ENCODE data around the gene ZNF778. TPM values are rescaled to one million over a fixed set of nuclear protein-coding genes. Genes with fewer than 3 reads are reported as not detected.

The ZNF778 gene
- polyA plus RNA-seq, 2 of the 4 experiments (the other 2 are of a cell fraction) = 7.0 to 9.5 TPM

- Histone ChIP-seq H3K4me3 (peak overlapping the region; percentile 62; the same call in 2 of the 3 replicates), H3K27ac (no peak overlapping the region), H3K4me1 (peaks cover 8% of the 10 kb centered on the region), H3K9me3 (peaks cover 5% of the 10 kb centered on the region; the same call in 1 of the 3 replicates), H3K4me2 (peak overlapping the region; percentile 100)
- FAIRE-seq (no peak), DNase-seq (ENCODE audit: low read depth in 1 of 2, low spot score in 1 of 2) (no peak), ATAC-seq (no peak)
- TF ChIP-seq JUNB (IDR thresholded peaks at IDR 0.05) (no peak), GATA3 (IDR thresholded peaks at IDR 0.05; ENCODE audit: borderline replicate concordance) (no peak), EP300 (IDR thresholded peaks at IDR 0.05) (no peak), KDM5A (IDR thresholded peaks at IDR 0.05) (no peak), MAX (IDR thresholded peaks at IDR 0.05) (no peak), CTCF (IDR thresholded peaks at IDR 0.05) (no peak), NFE2L2 (conservative IDR thresholded peaks at IDR 0.05; ENCODE audit: low read length) (no peak), HDAC2 (IDR thresholded peaks at IDR 0.05) (no peak), POLR2AphosphoS2 (conservative IDR thresholded peaks at IDR 0.05; ENCODE audit: low read length) (no peak), ZSCAN20 (CRISPR knock-in tag; IDR thresholded peaks at IDR 0.05) (no peak), BCL3 (IDR thresholded peaks at IDR 0.05) (no peak), PBX3 (IDR thresholded peaks at IDR 0.05) (no peak)
- 83% methylated on average over 49 of the region's 49 CpGs for WGBS (ENCODE audit: missing lambda C conversion rate)
- CTCF ChIA-PET = interaction anchor here (1.0 kb wide), 1 partner anchor 11 kb away, joined by 3 read pairs; no protein-coding TSS in a partner anchor
- POLR2A ChIA-PET = interaction anchor here (1.5 kb wide), 1 partner anchor 13 kb away, joined by 3 read pairs; no protein-coding TSS in a partner anchor
These were observed 14.9 kb upstream of the ZNF778 start for GRCh38 chr16:89202422-89203215.

- ChIA-PET POLR2A (no interaction called here), CTCF (interaction anchor here (2.2 kb wide), 1 partner anchor 32 kb away, joined by 10 read pairs; no protein-coding TSS in a partner anchor)
- ATAC-seq = no peak
- Histone ChIP-seq H3K4me2 (no peak overlapping the region), H3K4me1 (no peaks in the 10 kb centered on the region), H3K9me3 (peaks cover 4% of the 10 kb centered on the region; the same call in 1 of the 3 replicates), H3K27ac (no peak overlapping the region), H3K4me3 (no peak overlapping the region)
- DNase-seq (ENCODE audit: low read depth in 1 of 2, low spot score in 1 of 2) = no peak
- no peak for TF ChIP-seq HOXB13 (CRISPR knock-in tag; IDR thresholded peaks at IDR 0.05; ENCODE audit: low read depth)
- TF ChIP-seq ZSCAN20 (CRISPR knock-in tag; IDR thresholded peaks at IDR 0.05) = no peak
- no peak for TF ChIP-seq ZC3H11A (IDR thresholded peaks at IDR 0.05)
- no peak for TF ChIP-seq MAZ (IDR thresholded peaks at IDR 0.05; ENCODE audit: borderline replicate concordance, low read depth, low read length)
- no peak for TF ChIP-seq RNF2 (IDR thresholded peaks at IDR 0.05; ENCODE audit: borderline replicate concordance, low read depth)
- TF ChIP-seq USF2 (IDR thresholded peaks at IDR 0.05) = no peak
- TF ChIP-seq MAFK (IDR thresholded peaks at IDR 0.05; ENCODE audit: partially characterized antibody) = peak; percentile 18
- WGBS (ENCODE audit: missing lambda C conversion rate) = 73% methylated on average over 4 of the region's 4 CpGs
- FAIRE-seq = no peak
These were observed 9.5 kb upstream of the ZNF778 start for GRCh38 chr16:89207993-89208392.
